Endothelial cell of umbilical vein (primary cell): ENCODE results near the gene GDPGP1.

Source experiments
- EZH2 ChIP-seq: IDR thresholded peaks from 2 replicates; pipeline ENCODE4 v1.6.1; 2012; ENCODE audit warnings: borderline replicate concordance, low read depth, mild to moderate bottlenecking, moderate library complexity, low read length, inconsistent platforms; ENCODE audit not compliant: severe bottlenecking
- FOS ChIP-seq: IDR thresholded peaks from 2 replicates; pipeline ENCODE4 v1.6.1; 2011; ENCODE audit warnings: mild to moderate bottlenecking, low read length, moderate library complexity, borderline replicate concordance; ENCODE audit not compliant: insufficient read depth
- MYC ChIP-seq: IDR thresholded peaks from one replicate; pipeline ENCODE4 v1.6.1; 2011; ENCODE audit warnings: mild to moderate bottlenecking, low read depth, low read length
- POLR2A ChIP-seq: IDR thresholded peaks from 2 replicates; pipeline ENCODE4 v1.6.1; 2012; ENCODE audit warnings: low read depth, mild to moderate bottlenecking, control low read depth, low read length
- POLR2AphosphoS5 ChIP-seq: IDR thresholded peaks from 2 replicates; pipeline ENCODE4 v1.6.1; 2012; ENCODE audit warnings: low read depth, mild to moderate bottlenecking, control low read depth, low read length, moderate library complexity; ENCODE audit not compliant: insufficient read depth
- TF ChIP-seq, protein P1 (sequence below), 2 donors: IDR thresholded peaks; 1 replicate in 1 of 2; 2 replicates in 1 of 2; pipeline ENCODE4 v1.5.1; 2011; ENCODE audit warnings: low read length in 2 of 2, mild to moderate bottlenecking in 2 of 2, moderate library complexity in 2 of 2, control low read depth in 1 of 2, inconsistent platforms in 1 of 2, low read depth in 1 of 2; ENCODE audit not compliant: insufficient read depth in 1 of 2; ENCODE audit errors: extremely low read depth in 1 of 2
- TF ChIP-seq, protein P2 (sequence below): IDR thresholded peaks from 2 replicates; pipeline ENCODE4 v1.6.1; 2011; ENCODE audit not compliant: insufficient read depth, insufficient read length

DNA sequence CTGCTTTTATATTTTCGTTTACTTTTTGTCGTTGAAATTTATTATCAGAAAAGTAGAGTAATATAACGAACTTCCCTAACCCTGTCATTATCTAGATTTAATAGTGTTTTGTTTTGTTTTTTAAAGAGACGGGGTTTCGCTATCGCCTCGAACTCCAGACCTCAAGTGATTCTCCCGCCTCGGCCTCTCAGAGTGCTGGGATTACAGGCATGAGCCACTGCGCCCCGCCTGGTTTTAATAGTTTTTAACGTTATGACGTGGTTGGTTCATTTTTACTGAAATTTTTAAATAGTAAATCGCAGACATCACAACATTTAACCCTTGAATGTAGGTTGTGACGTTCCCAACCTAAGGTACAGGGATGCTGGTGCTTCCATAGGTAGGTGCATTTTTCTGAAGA, 32.5 kb downstream of the GDPGP1 start:
- TF ChIP-seq, protein P1, sequence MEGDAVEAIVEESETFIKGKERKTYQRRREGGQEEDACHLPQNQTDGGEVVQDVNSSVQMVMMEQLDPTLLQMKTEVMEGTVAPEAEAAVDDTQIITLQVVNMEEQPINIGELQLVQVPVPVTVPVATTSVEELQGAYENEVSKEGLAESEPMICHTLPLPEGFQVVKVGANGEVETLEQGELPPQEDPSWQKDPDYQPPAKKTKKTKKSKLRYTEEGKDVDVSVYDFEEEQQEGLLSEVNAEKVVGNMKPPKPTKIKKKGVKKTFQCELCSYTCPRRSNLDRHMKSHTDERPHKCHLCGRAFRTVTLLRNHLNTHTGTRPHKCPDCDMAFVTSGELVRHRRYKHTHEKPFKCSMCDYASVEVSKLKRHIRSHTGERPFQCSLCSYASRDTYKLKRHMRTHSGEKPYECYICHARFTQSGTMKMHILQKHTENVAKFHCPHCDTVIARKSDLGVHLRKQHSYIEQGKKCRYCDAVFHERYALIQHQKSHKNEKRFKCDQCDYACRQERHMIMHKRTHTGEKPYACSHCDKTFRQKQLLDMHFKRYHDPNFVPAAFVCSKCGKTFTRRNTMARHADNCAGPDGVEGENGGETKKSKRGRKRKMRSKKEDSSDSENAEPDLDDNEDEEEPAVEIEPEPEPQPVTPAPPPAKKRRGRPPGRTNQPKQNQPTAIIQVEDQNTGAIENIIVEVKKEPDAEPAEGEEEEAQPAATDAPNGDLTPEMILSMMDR (IDR thresholded peaks at IDR 0.05; ENCODE audit: extremely low read depth in 1 of 2, insufficient read depth in 1 of 2, low read depth in 1 of 2, low read length in 2 of 2) = no peak
- TF ChIP-seq, protein P2, sequence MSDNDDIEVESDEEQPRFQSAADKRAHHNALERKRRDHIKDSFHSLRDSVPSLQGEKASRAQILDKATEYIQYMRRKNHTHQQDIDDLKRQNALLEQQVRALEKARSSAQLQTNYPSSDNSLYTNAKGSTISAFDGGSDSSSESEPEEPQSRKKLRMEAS = no peak
- TF ChIP-seq POLR2AphosphoS5 (no peak), EZH2 (no peak), POLR2A (no peak), MYC (no peak), FOS (no peak)
